ENCODE data around the gene PCSK7. TPM values are rescaled to one million over a fixed set of nuclear protein-coding genes. Genes with fewer than 3 reads are reported as not detected.
A peak's percentile ranks its signal among the peaks of the same experiment; 100 is the strongest.
"Not testable (repeated sequence)": the region's sequence is repeated elsewhere in the genome, so short reads cannot be mapped to it uniquely, and the experiment has no call there.

PCSK7 gene, protein sequence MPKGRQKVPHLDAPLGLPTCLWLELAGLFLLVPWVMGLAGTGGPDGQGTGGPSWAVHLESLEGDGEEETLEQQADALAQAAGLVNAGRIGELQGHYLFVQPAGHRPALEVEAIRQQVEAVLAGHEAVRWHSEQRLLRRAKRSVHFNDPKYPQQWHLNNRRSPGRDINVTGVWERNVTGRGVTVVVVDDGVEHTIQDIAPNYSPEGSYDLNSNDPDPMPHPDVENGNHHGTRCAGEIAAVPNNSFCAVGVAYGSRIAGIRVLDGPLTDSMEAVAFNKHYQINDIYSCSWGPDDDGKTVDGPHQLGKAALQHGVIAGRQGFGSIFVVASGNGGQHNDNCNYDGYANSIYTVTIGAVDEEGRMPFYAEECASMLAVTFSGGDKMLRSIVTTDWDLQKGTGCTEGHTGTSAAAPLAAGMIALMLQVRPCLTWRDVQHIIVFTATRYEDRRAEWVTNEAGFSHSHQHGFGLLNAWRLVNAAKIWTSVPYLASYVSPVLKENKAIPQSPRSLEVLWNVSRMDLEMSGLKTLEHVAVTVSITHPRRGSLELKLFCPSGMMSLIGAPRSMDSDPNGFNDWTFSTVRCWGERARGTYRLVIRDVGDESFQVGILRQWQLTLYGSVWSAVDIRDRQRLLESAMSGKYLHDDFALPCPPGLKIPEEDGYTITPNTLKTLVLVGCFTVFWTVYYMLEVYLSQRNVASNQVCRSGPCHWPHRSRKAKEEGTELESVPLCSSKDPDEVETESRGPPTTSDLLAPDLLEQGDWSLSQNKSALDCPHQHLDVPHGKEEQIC
- total RNA-seq (2014; rRNA removed; shearing (Covaris generic)) = 9.9 and 12.6 TPM in 2 replicates

DNA sequence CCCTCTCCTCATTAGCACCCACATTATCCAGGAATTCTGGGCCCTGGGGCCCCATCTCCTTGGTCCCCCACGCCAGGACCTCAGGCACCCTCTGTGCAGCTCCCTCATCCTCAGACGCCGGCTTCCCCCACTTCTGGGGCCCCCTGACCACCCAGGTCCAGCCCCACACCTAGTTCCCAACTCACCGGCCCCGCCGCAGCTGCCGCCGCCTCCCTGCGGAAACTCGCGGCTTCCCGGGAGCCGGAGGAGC lies at the start of gene PCSK7:
Gene PCSK7, minus strand, starts transcription at position 232 of the 250 bp plus-strand sequence. CDS start 2,229 bp downstream, outside the sequence.
- Histone ChIP-seq H3K4me3 (peak within 1 kb of the TSS; percentile 82), H3K36me3 (no peaks in the 10 kb centered on the region), H3K27ac (peak within 1 kb of the TSS; percentile 47; the same call in 1 of the 2 replicates), H3K9me3 (replicated peaks) (no peaks in the 10 kb centered on the region), H3K4me1 (no peaks in the 10 kb centered on the region), H3K27me3 (no peaks in the 10 kb centered on the region)
- peak in 1 of 2 experiments; percentile 59 for DNase-seq

GRCh38 chr11:117281159-117281558 lies 49.3 kb upstream of the PCSK7 start:
- H3K27ac ChIP-seq = no peak overlapping the region
- H3K9me3 ChIP-seq (replicated peaks) = no peaks in the 10 kb centered on the region
- no peaks in the 10 kb centered on the region for H3K27me3 ChIP-seq
- H3K4me3 ChIP-seq = no peak overlapping the region
- DNase-seq = no peak
- H3K4me1 ChIP-seq = no peaks in the 10 kb centered on the region
- peaks cover under 1% of the 10 kb centered on the region; the same call in 1 of the 2 replicates for H3K36me3 ChIP-seq

DNA sequence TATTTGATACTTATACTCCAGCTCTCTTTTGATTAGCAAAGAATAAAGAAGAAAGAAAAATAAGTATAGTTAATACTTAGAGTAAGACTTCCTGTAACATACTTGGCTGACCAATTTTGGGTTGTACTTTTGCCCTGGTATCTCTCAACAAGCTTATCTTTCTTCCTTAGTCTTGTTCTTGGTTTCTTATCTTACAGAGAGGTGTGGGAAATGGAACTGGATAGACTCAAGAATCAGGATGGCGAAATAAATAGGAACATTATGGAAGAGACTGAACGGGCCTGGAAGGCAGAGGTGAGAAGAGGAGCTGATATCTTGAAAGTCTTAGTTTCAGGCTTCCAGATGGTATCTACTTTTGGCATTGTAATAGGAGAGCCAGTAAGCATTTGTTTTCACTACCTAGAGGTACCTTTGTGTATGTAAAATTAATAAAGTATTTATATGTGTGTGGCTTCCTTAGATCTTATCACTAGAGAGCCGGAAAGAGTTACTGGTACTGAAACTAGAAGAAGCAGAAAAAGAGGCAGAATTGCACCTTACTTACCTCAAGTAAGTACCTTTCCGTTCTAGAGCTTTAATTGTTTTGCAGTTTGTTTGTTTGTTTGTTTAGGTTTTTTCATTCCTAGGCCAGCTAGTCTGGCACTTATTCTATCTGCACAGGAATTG lies 48.0 kb upstream of the PCSK7 start:
- no peak for DNase-seq
- H3K27ac ChIP-seq = no peak overlapping the region
- no peaks in the 10 kb centered on the region; the same call in 1 of the 2 replicates for H3K36me3 ChIP-seq
- H3K27me3 ChIP-seq = no peaks in the 10 kb centered on the region
- no peaks in the 10 kb centered on the region for H3K4me1 ChIP-seq
- no peaks in the 10 kb centered on the region for H3K9me3 ChIP-seq (replicated peaks)
- H3K4me3 ChIP-seq = no peak overlapping the region

GRCh38 chr11:117278347-117278746 lies 46.5 kb upstream of the PCSK7 start:
- Histone ChIP-seq H3K4me3 (no peak overlapping the region), H3K9me3 (replicated peaks) (no peaks in the 10 kb centered on the region), H3K4me1 (no peaks in the 10 kb centered on the region), H3K36me3 (no peaks in the 10 kb centered on the region), H3K27me3 (no peaks in the 10 kb centered on the region), H3K27ac (no peak overlapping the region)
- no peak for DNase-seq

- H3K36me3 ChIP-seq = no peaks in the 10 kb centered on the region
- H3K4me3 ChIP-seq = no peak overlapping the region
- H3K27ac ChIP-seq = no peak overlapping the region
- peak; percentile 9 to 11 for DNase-seq
- no peaks in the 10 kb centered on the region for H3K9me3 ChIP-seq (replicated peaks)
- H3K4me1 ChIP-seq = no peaks in the 10 kb centered on the region
- H3K27me3 ChIP-seq = no peaks in the 10 kb centered on the region
These were observed 41.8 kb upstream of the PCSK7 start for GRCh38 chr11:117273550-117274289.

- H3K27ac ChIP-seq; H3K27me3 ChIP-seq; H3K9me3 ChIP-seq (replicated peaks); DNase-seq; H3K4me1 ChIP-seq; H3K36me3 ChIP-seq; H3K4me3 ChIP-seq: not testable (repeated sequence)
These were observed 40.3 kb upstream of the PCSK7 start for GRCh38 chr11:117272175-117272574.

- H3K27ac ChIP-seq = no peak overlapping the region
- H3K4me3 ChIP-seq = no peak overlapping the region
- H3K27me3 ChIP-seq = no peaks in the 10 kb centered on the region
- H3K9me3 ChIP-seq (replicated peaks) = no peaks in the 10 kb centered on the region
- H3K4me1 ChIP-seq = no peaks in the 10 kb centered on the region
- H3K36me3 ChIP-seq = no peaks in the 10 kb centered on the region
- no peak for DNase-seq
These were observed 39.3 kb upstream of the PCSK7 start for GRCh38 chr11:117271208-117271607.

DNA sequence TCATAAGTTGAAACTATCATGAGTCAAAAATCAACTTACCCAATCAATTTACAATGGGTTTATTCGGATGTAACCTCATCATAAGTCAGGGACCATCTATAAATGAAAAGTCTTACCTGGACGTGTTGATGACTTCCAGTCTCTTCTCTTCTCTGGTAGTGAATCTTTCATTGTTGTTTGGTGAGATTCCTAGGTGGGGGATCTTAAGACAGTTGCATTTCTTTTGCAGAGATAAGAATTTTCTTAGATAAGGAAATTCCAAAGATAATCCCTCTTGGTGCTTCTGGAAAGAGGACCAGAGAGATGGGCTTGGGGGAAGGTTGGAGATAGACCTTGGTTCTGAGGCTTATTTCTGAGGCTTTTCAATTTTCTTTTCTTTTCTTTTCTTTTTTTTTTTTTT lies 38.0 kb upstream of the PCSK7 start:
- Histone ChIP-seq H3K27me3 (no peaks in the 10 kb centered on the region), H3K9me3 (replicated peaks) (no peaks in the 10 kb centered on the region), H3K36me3 (no peaks in the 10 kb centered on the region), H3K27ac (no peak overlapping the region), H3K4me1 (no peaks in the 10 kb centered on the region), H3K4me3 (no peak overlapping the region)
- no peak for DNase-seq

DNA sequence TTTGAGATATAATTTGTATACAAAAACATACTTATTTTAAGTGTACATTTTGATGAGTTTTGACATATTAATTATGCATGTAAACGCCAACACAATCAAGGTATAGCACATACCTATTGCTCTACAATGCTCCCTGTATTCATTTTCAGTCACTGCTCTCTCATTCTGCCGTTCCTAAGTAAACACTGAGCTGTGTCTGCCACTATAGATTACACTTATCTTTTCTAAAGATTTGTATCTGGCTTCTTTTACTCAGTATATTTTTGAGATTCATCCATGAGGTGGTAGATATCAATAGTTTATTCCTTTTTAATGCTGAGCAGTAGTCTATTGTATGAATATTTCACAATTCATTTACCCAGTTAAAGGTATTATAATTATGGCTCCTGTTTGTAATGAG lies 33.9 kb upstream of the PCSK7 start:
- no peak overlapping the region for H3K27ac ChIP-seq
- no peak for DNase-seq
- H3K36me3 ChIP-seq = no peaks in the 10 kb centered on the region
- H3K27me3 ChIP-seq = no peaks in the 10 kb centered on the region
- no peak overlapping the region for H3K4me3 ChIP-seq
- H3K4me1 ChIP-seq = no peaks in the 10 kb centered on the region
- H3K9me3 ChIP-seq (replicated peaks) = no peaks in the 10 kb centered on the region

GRCh38 chr11:117264624-117265323 lies 32.9 kb upstream of the PCSK7 start:
- H3K27ac ChIP-seq; H3K36me3 ChIP-seq; H3K4me1 ChIP-seq; H3K9me3 ChIP-seq (replicated peaks); DNase-seq; H3K27me3 ChIP-seq; H3K4me3 ChIP-seq: not testable (repeated sequence)

- Histone ChIP-seq H3K36me3 (no peaks in the 10 kb centered on the region; the same call in 1 of the 2 replicates), H3K4me3 (no peak overlapping the region), H3K4me1 (no peaks in the 10 kb centered on the region), H3K27me3 (no peaks in the 10 kb centered on the region), H3K9me3 (replicated peaks) (no peaks in the 10 kb centered on the region), H3K27ac (no peak overlapping the region)
- DNase-seq = no peak
These were observed 27.5 kb upstream of the PCSK7 start for GRCh38 chr11:117259417-117259816.

GRCh38 chr11:117258576-117258975 lies 26.7 kb upstream of the PCSK7 start:
- DNase-seq = no peak
- no peak overlapping the region for H3K4me3 ChIP-seq
- H3K4me1 ChIP-seq = no peaks in the 10 kb centered on the region
- no peaks in the 10 kb centered on the region; the same call in 1 of the 2 replicates for H3K36me3 ChIP-seq
- no peak overlapping the region for H3K27ac ChIP-seq
- no peaks in the 10 kb centered on the region for H3K9me3 ChIP-seq (replicated peaks)
- no peaks in the 10 kb centered on the region for H3K27me3 ChIP-seq

GRCh38 chr11:117256573-117256972 lies 24.7 kb upstream of the PCSK7 start:
- Histone ChIP-seq H3K27ac (no peak overlapping the region), H3K36me3 (no peaks in the 10 kb centered on the region; the same call in 1 of the 2 replicates), H3K4me1 (no peaks in the 10 kb centered on the region), H3K27me3 (no peaks in the 10 kb centered on the region), H3K9me3 (replicated peaks) (no peaks in the 10 kb centered on the region), H3K4me3 (no peak overlapping the region)
- no peak for DNase-seq

DNA sequence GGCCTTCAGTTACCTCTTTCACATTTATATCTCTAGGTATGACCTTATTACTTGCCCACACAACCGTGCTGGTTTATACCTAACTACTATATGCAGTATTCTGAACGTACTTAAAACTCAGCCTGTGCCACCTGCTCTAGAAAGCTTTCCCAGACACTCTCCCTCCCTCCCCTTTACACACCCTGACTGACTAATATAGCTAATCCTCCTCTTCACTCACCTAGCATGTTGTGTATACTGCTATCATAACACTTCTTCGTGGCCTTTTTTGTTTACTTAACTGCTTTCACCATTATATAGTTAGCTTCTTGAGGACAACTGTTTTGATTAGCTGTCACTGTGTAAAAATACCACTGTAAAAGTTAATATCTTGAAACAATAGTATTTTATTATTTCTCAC lies 24.1 kb upstream of the PCSK7 start:
- no peak overlapping the region for H3K27ac ChIP-seq
- no peaks in the 10 kb centered on the region; the same call in 1 of the 2 replicates for H3K36me3 ChIP-seq

More for the DNA sequence above, 24.1 kb upstream of the PCSK7 start:
- H3K4me3 ChIP-seq = no peak overlapping the region
- no peaks in the 10 kb centered on the region for H3K4me1 ChIP-seq
- H3K27me3 ChIP-seq = no peaks in the 10 kb centered on the region
- no peak for DNase-seq
- H3K9me3 ChIP-seq (replicated peaks) = no peaks in the 10 kb centered on the region
